ENCODE data around the gene SPRYD3. TPM values are rescaled to one million over a fixed set of nuclear protein-coding genes. Genes with fewer than 3 reads are reported as not detected.

Gene SPRYD3
- total and polyA plus RNA-seq, 3 experiments from 2014 or later: 40.1 to 63.0 (median 43.3) TPM

- Mint-ChIP-seq H3K27ac (peak overlapping the region in 5 of 8 donors; percentile 1 to 83 (median 3)), H3K36me3 (peaks cover 6 to 87% (median 11%) of the 10 kb centered on the region in 3 donors), H3K4me1 (peaks cover 43 to 75% (median 63%) of the 10 kb centered on the region in 3 donors), H3K9me3 (no peaks in the 10 kb centered on the region), H3K4me3 (peak overlapping the region in 1 of 7 donors; percentile 67), H3K27me3 (no peaks in the 10 kb centered on the region)
- DNase-seq: no peak
- Histone ChIP-seq H3K27ac (ENCODE audit: low read depth, low read length) (no peak overlapping the region), H3K9me3 (ENCODE audit: low read length) (no peaks in the 10 kb centered on the region), H3K4me1 (ENCODE audit: insufficient read depth, low read length) (peaks cover 17% of the 10 kb centered on the region), H3K4me3 (ENCODE audit: low read length) (no peak overlapping the region), H3K27me3 (ENCODE audit: insufficient read depth, low read length, poor library complexity, severe bottlenecking) (no peaks in the 10 kb centered on the region), H3K36me3 (ENCODE audit: insufficient read depth, low read length) (peaks cover 27% of the 10 kb centered on the region)
- CTCF ChIA-PET: interaction anchor here (1.2 to 2.9 kb wide), 3 partner anchors 8 to 271 kb away, joined by 4 to 9 read pairs (median 8); no protein-coding TSS in a partner anchor
- POLR2A ChIA-PET: interaction anchor here (1.3 kb wide), 1 partner anchor 29 kb away, joined by 5 read pairs; the partner anchor contains the start of gene SOAT2
Measured at GRCh38 chr12:53074283-53074998, 4.7 kb downstream of the SPRYD3 start.

GRCh38 chr12:53073881-53074280 is 5.3 kb downstream of the SPRYD3 start:
- H3K36me3 ChIP-seq (ENCODE audit: insufficient read depth, low read length): peaks cover 27% of the 10 kb centered on the region
- no peaks in the 10 kb centered on the region for H3K9me3 ChIP-seq (ENCODE audit: low read length)
- CTCF ChIA-PET: interaction anchor here (1.1 to 1.2 kb wide), 2 partner anchors 20 to 271 kb away, joined by 3 to 4 read pairs; no protein-coding TSS in a partner anchor
- H3K27me3 ChIP-seq (ENCODE audit: insufficient read depth, low read length, poor library complexity, severe bottlenecking): no peaks in the 10 kb centered on the region
- H3K4me1 ChIP-seq (ENCODE audit: insufficient read depth, low read length): peaks cover 17% of the 10 kb centered on the region
- Mint-ChIP-seq H3K36me3 (peaks cover 6 to 89% (median 11%) of the 10 kb centered on the region in 3 donors), H3K9me3 (no peaks in the 10 kb centered on the region), H3K27me3 (no peaks in the 10 kb centered on the region), H3K4me1 (peaks cover 40 to 71% (median 63%) of the 10 kb centered on the region in 3 donors), H3K27ac (peak overlapping the region in 5 of 8 donors; percentile 1 to 81 (median 3)), H3K4me3 (peak overlapping the region in 1 of 7 donors; percentile 67)
- DNase-seq: no peak
- H3K27ac ChIP-seq (ENCODE audit: low read depth, low read length): no peak overlapping the region
- POLR2A ChIA-PET: interaction anchor here (1.3 kb wide), 1 partner anchor 29 kb away, joined by 5 read pairs; the partner anchor contains the start of gene SOAT2
- no peak overlapping the region for H3K4me3 ChIP-seq (ENCODE audit: low read length)

GRCh38 chr12:53071591-53072551 is 7.3 kb downstream of the SPRYD3 start:
- Histone ChIP-seq H3K36me3 (ENCODE audit: insufficient read depth, low read length) (peaks cover 27% of the 10 kb centered on the region), H3K27me3 (ENCODE audit: insufficient read depth, low read length, poor library complexity, severe bottlenecking) (no peaks in the 10 kb centered on the region), H3K4me3 (ENCODE audit: low read length) (no peak overlapping the region), H3K9me3 (ENCODE audit: low read length) (no peaks in the 10 kb centered on the region), H3K27ac (ENCODE audit: low read depth, low read length) (no peak overlapping the region), H3K4me1 (ENCODE audit: insufficient read depth, low read length) (no peaks in the 10 kb centered on the region)
- peak in 1 of 5 donors; percentile 10 for DNase-seq
- Mint-ChIP-seq H3K27me3 (no peaks in the 10 kb centered on the region), H3K36me3 (peaks cover 6 to 97% (median 11%) of the 10 kb centered on the region in 3 donors), H3K9me3 (no peaks in the 10 kb centered on the region), H3K27ac (peak overlapping the region in 4 of 8 donors; percentile 17 to 87 (median 29)), H3K4me1 (peaks cover 24 to 54% (median 46%) of the 10 kb centered on the region in 3 donors), H3K4me3 (no peak overlapping the region)
- POLR2A ChIA-PET: interaction anchor here (0.6 kb wide), 2 partner anchors 14 to 343 kb away, joined by 3 read pairs; no protein-coding TSS in a partner anchor
- CTCF ChIA-PET: interaction anchor here (0.9 to 1.6 kb wide), 3 partner anchors 24 to 249 kb away, joined by 3 read pairs; no protein-coding TSS in a partner anchor

- peak overlapping the region in 6 of 8 donors; percentile 17 to 87 (median 40) for H3K27ac Mint-ChIP-seq
Measured at GRCh38 chr12:53070877-53071492, 8.2 kb downstream of the SPRYD3 start.

GRCh38 chr12:53069621-53070410 is 9.4 kb downstream of the SPRYD3 start:
- Histone ChIP-seq H3K27me3 (ENCODE audit: insufficient read depth, low read length, poor library complexity, severe bottlenecking) (no peaks in the 10 kb centered on the region), H3K27ac (ENCODE audit: low read depth, low read length) (no peak overlapping the region), H3K4me1 (ENCODE audit: insufficient read depth, low read length) (peaks cover 7% of the 10 kb centered on the region), H3K9me3 (ENCODE audit: low read length) (no peaks in the 10 kb centered on the region), H3K4me3 (ENCODE audit: low read length) (no peak overlapping the region), H3K36me3 (ENCODE audit: insufficient read depth, low read length) (peaks cover 30% of the 10 kb centered on the region)
- DNase-seq: no peak
- Mint-ChIP-seq H3K27me3 (no peaks in the 10 kb centered on the region), H3K27ac (peak overlapping the region in 4 of 8 donors; percentile 51 to 82 (median 66)), H3K4me1 (peaks cover 23 to 42% (median 39%) of the 10 kb centered on the region in 3 donors), H3K9me3 (no peaks in the 10 kb centered on the region), H3K36me3 (peaks cover 9 to 94% (median 14%) of the 10 kb centered on the region in 3 donors), H3K4me3 (no peak overlapping the region)
- ChIA-PET CTCF (interaction anchor here (1.1 to 10.9 kb wide), 2 partner anchors 27 to 32 kb away, joined by 3 to 243 read pairs; partner anchors contain the start of genes IGFBP6 and SOAT2), POLR2A (no interaction called here)

More at GRCh38 chr12:53070877-53071492, 8.2 kb downstream of the SPRYD3 start:
- Mint-ChIP-seq H3K27me3 (no peaks in the 10 kb centered on the region), H3K9me3 (no peaks in the 10 kb centered on the region), H3K4me1 (peaks cover 26 to 50% (median 42%) of the 10 kb centered on the region in 3 donors), H3K36me3 (peaks cover 7 to 94% (median 11%) of the 10 kb centered on the region in 3 donors), H3K4me3 (no peak overlapping the region)
- Histone ChIP-seq H3K9me3 (ENCODE audit: low read length) (no peaks in the 10 kb centered on the region), H3K27me3 (ENCODE audit: insufficient read depth, low read length, poor library complexity, severe bottlenecking) (no peaks in the 10 kb centered on the region), H3K4me3 (ENCODE audit: low read length) (no peak overlapping the region), H3K36me3 (ENCODE audit: insufficient read depth, low read length) (peaks cover 30% of the 10 kb centered on the region), H3K4me1 (ENCODE audit: insufficient read depth, low read length) (peaks cover 4% of the 10 kb centered on the region), H3K27ac (ENCODE audit: low read depth, low read length) (no peak overlapping the region)
- ChIA-PET CTCF (interaction anchor here (0.9 to 1.6 kb wide), 3 partner anchors 23 to 250 kb away, joined by 3 read pairs; no protein-coding TSS in a partner anchor), POLR2A (no interaction called here)
- DNase-seq: no peak

GRCh38 chr12:53068811-53069585 is 10.2 kb downstream of the SPRYD3 start:
- Histone ChIP-seq H3K27ac (ENCODE audit: low read depth, low read length) (no peak overlapping the region), H3K36me3 (ENCODE audit: insufficient read depth, low read length) (peaks cover 24% of the 10 kb centered on the region), H3K4me1 (ENCODE audit: insufficient read depth, low read length) (peaks cover 7% of the 10 kb centered on the region), H3K4me3 (ENCODE audit: low read length) (no peak overlapping the region), H3K9me3 (ENCODE audit: low read length) (no peaks in the 10 kb centered on the region), H3K27me3 (ENCODE audit: insufficient read depth, low read length, poor library complexity, severe bottlenecking) (no peaks in the 10 kb centered on the region)
- H3K4me1 Mint-ChIP-seq: peaks cover 16 to 34% (median 30%) of the 10 kb centered on the region in 3 donors
- POLR2A ChIA-PET: no interaction called here
- no peaks in the 10 kb centered on the region for H3K27me3 Mint-ChIP-seq
- peak in 1 of 5 donors; percentile 32 for DNase-seq
- no peaks in the 10 kb centered on the region for H3K9me3 Mint-ChIP-seq
- CTCF ChIA-PET: interaction anchor here (0.7 to 10.9 kb wide), 4 partner anchors 28 to 182 kb away, joined by 3 to 243 read pairs (median 3); partner anchors contain the start of genes EIF4B, IGFBP6 and SOAT2
- peaks cover 6 to 93% (median 12%) of the 10 kb centered on the region in 3 donors for H3K36me3 Mint-ChIP-seq
- peak overlapping the region in 3 of 8 donors; percentile 40 to 71 (median 51) for H3K27ac Mint-ChIP-seq
- no peak overlapping the region for H3K4me3 Mint-ChIP-seq

Data from CD8-positive, alpha-beta memory T cell (primary cell).